Neural cell (in vitro differentiated cells): ENCODE results near the gene FOXO1. TPM values are rescaled to one million over a fixed set of nuclear protein-coding genes. Genes with fewer than 3 reads are reported as not detected.

ENCODE experiments used
- H2AFZ ChIP-seq: fragments of 200-600, 300-800 bp; sonication (generic), shearing (Covaris generic); 2 replicates; pipeline ENCODE4 v1.6.0; 2014; ENCODE audit warnings: low read depth, mild to moderate bottlenecking, antibody characterized with exemption, low read length, moderate library complexity
- H3F3A ChIP-seq: fragments of 200-600 bp; shearing (Covaris generic); 2 replicates; pipeline ENCODE4 v1.6.1; 2016; ENCODE audit warnings: mild to moderate bottlenecking, moderate library complexity, mixed read lengths, antibody characterized with exemption, low read length; ENCODE audit not compliant: insufficient read depth, poor library complexity, severe bottlenecking
- H3K27ac ChIP-seq: fragments of 200-600, 300-800 bp; sonication (generic), shearing (Covaris generic); 2 replicates; pipeline ENCODE4 v1.5.1; 2014; ENCODE audit warnings: mild to moderate bottlenecking, low read length, moderate library complexity
- H3K27me3 ChIP-seq: fragments of 300-800, 200-600 bp; sonication (generic), shearing (Covaris generic); 2 replicates; pipeline ENCODE4 v1.6.0; 2014; ENCODE audit warnings: mild to moderate bottlenecking, low read depth, low read length, moderate library complexity; ENCODE audit not compliant: insufficient read depth
- H3K36me3 ChIP-seq: fragments of 300-800, 200-600 bp; sonication (generic), shearing (Covaris generic); 2 replicates; pipeline ENCODE4 v1.5.1; 2014; ENCODE audit warnings: mild to moderate bottlenecking, antibody characterized with exemption, low read length, moderate library complexity; ENCODE audit not compliant: insufficient read depth
- H3K4me2 ChIP-seq: fragments of 300-800, 200-600 bp; sonication (generic), shearing (Covaris generic); 2 replicates; pipeline ENCODE4 v1.6.0; 2014; ENCODE audit warnings: mild to moderate bottlenecking, low read length
- H3K4me3 ChIP-seq: fragments of 300-800, 200-600 bp; sonication (generic), shearing (Covaris generic); 2 replicates; pipeline ENCODE4 v1.5.1; 2014; ENCODE audit warnings: mild to moderate bottlenecking, low read length, moderate library complexity
- H3K79me2 ChIP-seq: fragments of 200-600 bp; shearing (Covaris generic); replicated peaks from 2 replicates; pipeline ENCODE4 v1.6.0; 2014; ENCODE audit warnings: mild to moderate bottlenecking, low read length, moderate library complexity; ENCODE audit not compliant: insufficient read depth
- H3K9ac ChIP-seq: fragments of 300-800, 200-600 bp; sonication (generic), shearing (Covaris generic); 2 replicates; pipeline ENCODE4 v1.6.1; 2016; ENCODE audit warnings: mild to moderate bottlenecking, low read length, mixed read lengths
- H3K9me2 ChIP-seq: fragments of 200-600 bp; shearing (Covaris generic); 2 replicates; pipeline ENCODE4 v1.6.1; 2016; ENCODE audit warnings: mild to moderate bottlenecking, low read length, mixed read lengths; ENCODE audit not compliant: insufficient read depth
- H3K9me3 ChIP-seq: fragments of 200-600, 300-800 bp; sonication (generic), shearing (Covaris generic); 2 replicates; pipeline ENCODE4 v1.6.1; 2016; ENCODE audit warnings: mild to moderate bottlenecking, mixed run types, low read length, moderate library complexity, mixed read lengths
- H4K20me1 ChIP-seq: fragments of 200-600 bp; shearing (Covaris generic); 2 replicates; pipeline ENCODE4 v1.6.1; 2016; ENCODE audit warnings: mild to moderate bottlenecking, mixed run types; ENCODE audit not compliant: insufficient read depth
- CTCF ChIP-seq: fragments of 450-650 bp; IDR thresholded peaks from 2 replicates; pipeline ENCODE4 v1.5.1; 2014; ENCODE audit warnings: antibody characterized with exemption, mild to moderate bottlenecking, moderate library complexity; ENCODE audit not compliant: poor library complexity, severe bottlenecking
- EP300 ChIP-seq: fragments of 450-650 bp; conservative IDR thresholded peaks from 2 replicates; pipeline ENCODE4 v1.6.1; 2014; ENCODE audit warnings: antibody characterized with exemption, mild to moderate bottlenecking, moderate library complexity; ENCODE audit not compliant: poor library complexity, severe bottlenecking
- EZH2 ChIP-seq: fragments of 200-600, 300-800 bp; shearing (Covaris generic), sonication (generic); IDR thresholded peaks from 2 replicates; pipeline ENCODE4 v1.6.1; 2014; ENCODE audit warnings: antibody characterized with exemption, low read length, borderline replicate concordance, mild to moderate bottlenecking; ENCODE audit not compliant: insufficient read depth, poor library complexity, severe bottlenecking
- MXI1 ChIP-seq: fragments of 450-650 bp; conservative IDR thresholded peaks from 2 replicates; pipeline ENCODE4 v1.6.1; 2014; ENCODE audit warnings: antibody characterized with exemption, mild to moderate bottlenecking; ENCODE audit not compliant: poor library complexity, severe bottlenecking
- POLR2AphosphoS5 ChIP-seq: IDR thresholded peaks from 2 replicates; pipeline ENCODE4 v1.6.1; 2012
- RAD21 ChIP-seq: fragments of 450-650 bp; conservative IDR thresholded peaks from 2 replicates; pipeline ENCODE4 v1.6.1; 2014; ENCODE audit warnings: antibody characterized with exemption, mild to moderate bottlenecking, moderate library complexity
- REST ChIP-seq: IDR thresholded peaks from 2 replicates; pipeline ENCODE4 v1.6.1; 2012; ENCODE audit warnings: borderline replicate concordance
- SMC3 ChIP-seq: fragments of 450-650 bp; conservative IDR thresholded peaks from 2 replicates; pipeline ENCODE4 v1.6.1; 2014; ENCODE audit warnings: antibody characterized with exemption, mild to moderate bottlenecking, moderate library complexity; ENCODE audit not compliant: poor library complexity
- TAF1 ChIP-seq: IDR thresholded peaks from 2 replicates; pipeline ENCODE4 v1.6.1; 2012; ENCODE audit warnings: low read depth
- polyA plus RNA-seq: library from polyadenylated mRNA; depleted of rRNA; stranded (reverse); fragments of >200 nt; gene quantifications from 2 replicates; pipeline ENCODE4 v1.2.3, GENCODE V29; 2014

Gene FOXO1
- polyA plus RNA-seq, 1 donor from 2014 or later: 1.2 TPM

- no peak overlapping the region for H3K4me2 ChIP-seq
- no peaks in the 10 kb centered on the region for H3F3A ChIP-seq
- H3K79me2 ChIP-seq: no peaks in the 10 kb centered on the region
- no peaks in the 10 kb centered on the region for H3K27me3 ChIP-seq
- no peaks in the 10 kb centered on the region for H3K9me3 ChIP-seq
- H3K9me2 ChIP-seq: no peaks in the 10 kb centered on the region
- H3K4me3 ChIP-seq: no peak overlapping the region
- no peak overlapping the region for H3K9ac ChIP-seq
- no peaks in the 10 kb centered on the region for H4K20me1 ChIP-seq
- no peak for TF ChIP-seq POLR2AphosphoS5
- TF ChIP-seq CTCF: no peak
- TF ChIP-seq REST: no peak
- TF ChIP-seq MXI1: no peak
- no peak for TF ChIP-seq EZH2
- no peak for TF ChIP-seq RAD21
- TF ChIP-seq TAF1: no peak
- no peak for TF ChIP-seq EP300
- no peak for TF ChIP-seq SMC3
- no peak overlapping the region for H2AFZ ChIP-seq
- H3K27ac ChIP-seq: no peak overlapping the region
- no peaks in the 10 kb centered on the region for H3K36me3 ChIP-seq
Observed at GRCh38 chr13:40651866-40652587, 14.4 kb downstream of the FOXO1 start.

DNA sequence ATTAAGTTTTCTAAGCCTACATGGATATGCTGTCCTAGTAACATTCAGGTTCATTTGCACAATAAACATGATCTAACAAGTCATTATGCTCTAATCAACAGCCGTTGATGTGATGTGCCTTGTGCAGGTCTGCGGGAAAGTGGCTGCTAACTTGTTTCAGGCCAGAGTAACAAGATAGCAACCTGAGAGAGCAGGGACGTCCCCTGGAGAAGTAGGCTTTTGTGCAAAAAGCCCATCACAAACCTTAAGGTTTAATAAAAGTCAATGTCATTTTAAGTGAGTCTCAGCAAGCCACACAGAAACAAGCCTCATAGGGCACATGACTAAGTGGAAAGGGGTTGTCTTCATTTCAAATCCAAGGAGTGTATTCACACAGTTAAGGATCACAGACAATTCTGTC lies 17.6 kb downstream of the FOXO1 start:
- H4K20me1 ChIP-seq: no peaks in the 10 kb centered on the region
- H3K36me3 ChIP-seq: no peaks in the 10 kb centered on the region
- no peak overlapping the region for H3K4me3 ChIP-seq
- no peaks in the 10 kb centered on the region for H3K9me2 ChIP-seq
- no peaks in the 10 kb centered on the region for H3K27me3 ChIP-seq
- H3K27ac ChIP-seq: no peak overlapping the region
- no peaks in the 10 kb centered on the region for H3F3A ChIP-seq
- no peak for TF ChIP-seq REST
- TF ChIP-seq SMC3: no peak
- TF ChIP-seq MXI1: no peak
- TF ChIP-seq EZH2: no peak
- no peak for TF ChIP-seq EP300
- no peak for TF ChIP-seq POLR2AphosphoS5
- no peak for TF ChIP-seq RAD21
- no peak for TF ChIP-seq CTCF
- no peak for TF ChIP-seq TAF1
- no peak overlapping the region for H3K9ac ChIP-seq
- H3K79me2 ChIP-seq: no peaks in the 10 kb centered on the region
- no peaks in the 10 kb centered on the region for H3K9me3 ChIP-seq
- H2AFZ ChIP-seq: no peak overlapping the region
- H3K4me2 ChIP-seq: no peak overlapping the region
